Breast epithelium (tissue), 3 donors: ENCODE results near the gene NSRP1.

Source experiments
- POLR2A ChIP-seq: fragments of 450-650 bp; IDR thresholded peaks from one replicate; pipeline ENCODE4 v1.6.1; 2016; ENCODE audit warnings: antibody characterized with exemption, mild to moderate bottlenecking, moderate library complexity
- POLR2AphosphoS5 ChIP-seq, 3 donors: sonication (generic); formaldehyde crosslinking; IDR thresholded peaks; one replicate each; pipeline ENCODE4 v1.6.1; 2017; ENCODE audit warnings: antibody characterized with exemption in 3 of 3
- TF ChIP-seq, protein P1 (sequence below), 3 donors: fragments of 450-650 bp; IDR thresholded peaks; one replicate each; pipeline ENCODE4 v1.5.1; 2016 to 2017; ENCODE audit warnings: antibody characterized with exemption in 3 of 3, mild to moderate bottlenecking in 3 of 3, moderate library complexity in 3 of 3

DNA sequence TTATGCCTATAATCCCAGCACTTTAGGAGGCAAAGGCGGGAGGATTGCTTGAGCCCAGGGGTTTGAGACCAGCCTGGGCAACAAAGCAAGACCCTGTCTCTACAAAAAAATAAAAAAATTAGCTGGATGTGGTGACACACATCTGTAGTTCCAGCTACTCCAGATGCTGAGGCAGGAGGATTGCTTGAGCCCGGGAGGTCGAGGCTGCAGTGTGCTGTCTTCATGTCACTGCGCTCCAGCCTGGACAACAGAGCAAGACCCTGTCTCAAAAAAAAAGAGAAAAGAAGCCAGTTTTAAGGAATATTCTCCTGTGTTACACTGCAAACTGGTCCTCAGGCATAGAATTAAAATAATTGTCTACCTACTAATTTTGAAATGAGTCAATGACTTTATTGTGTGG lies 47.9 kb downstream of the NSRP1 start:
- no peak for TF ChIP-seq POLR2AphosphoS5 (IDR thresholded peaks at IDR 0.05)
- TF ChIP-seq, protein P1, sequence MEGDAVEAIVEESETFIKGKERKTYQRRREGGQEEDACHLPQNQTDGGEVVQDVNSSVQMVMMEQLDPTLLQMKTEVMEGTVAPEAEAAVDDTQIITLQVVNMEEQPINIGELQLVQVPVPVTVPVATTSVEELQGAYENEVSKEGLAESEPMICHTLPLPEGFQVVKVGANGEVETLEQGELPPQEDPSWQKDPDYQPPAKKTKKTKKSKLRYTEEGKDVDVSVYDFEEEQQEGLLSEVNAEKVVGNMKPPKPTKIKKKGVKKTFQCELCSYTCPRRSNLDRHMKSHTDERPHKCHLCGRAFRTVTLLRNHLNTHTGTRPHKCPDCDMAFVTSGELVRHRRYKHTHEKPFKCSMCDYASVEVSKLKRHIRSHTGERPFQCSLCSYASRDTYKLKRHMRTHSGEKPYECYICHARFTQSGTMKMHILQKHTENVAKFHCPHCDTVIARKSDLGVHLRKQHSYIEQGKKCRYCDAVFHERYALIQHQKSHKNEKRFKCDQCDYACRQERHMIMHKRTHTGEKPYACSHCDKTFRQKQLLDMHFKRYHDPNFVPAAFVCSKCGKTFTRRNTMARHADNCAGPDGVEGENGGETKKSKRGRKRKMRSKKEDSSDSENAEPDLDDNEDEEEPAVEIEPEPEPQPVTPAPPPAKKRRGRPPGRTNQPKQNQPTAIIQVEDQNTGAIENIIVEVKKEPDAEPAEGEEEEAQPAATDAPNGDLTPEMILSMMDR (IDR thresholded peaks at IDR 0.05) = no peak
- TF ChIP-seq POLR2A = no peak
